ENCODE results near the gene ACTR2. TPM values are rescaled to one million over a fixed set of nuclear protein-coding genes. Genes with fewer than 3 reads are reported as not detected.

Gene ACTR2
- total RNA-seq, 2 donors from 2014 or later = 254 to 256 TPM

DNA sequence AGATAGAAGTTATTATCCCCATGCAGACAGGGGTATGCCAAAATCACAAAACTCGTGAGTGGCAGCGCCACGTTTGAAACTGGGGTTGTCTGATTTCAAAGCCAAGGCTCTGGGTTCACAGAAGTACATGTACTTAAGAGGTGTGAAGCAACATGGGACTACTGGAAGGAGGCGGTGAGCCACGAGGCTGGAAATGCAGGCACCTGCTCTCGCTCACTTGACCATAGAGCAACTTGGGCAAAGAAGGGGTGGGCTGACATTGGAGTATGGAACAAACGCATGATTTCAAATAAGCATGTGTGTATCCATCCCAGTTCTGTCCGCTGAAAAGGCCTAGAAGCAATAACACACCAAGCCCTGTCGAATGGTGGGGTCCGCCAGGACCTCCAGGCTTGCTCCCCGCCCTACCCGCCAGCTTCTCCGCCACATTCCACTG, 593 bp upstream of the ACTR2 start:
- 0 to 1% methylated on average over 9 to 13 of the region's 13 CpGs for WGBS, 2 experiments (ENCODE audit: insufficient coverage in 1 of 2, insufficient read length in 1 of 2)
- Histone ChIP-seq H3K4me3 (ENCODE audit: low read length) (peak overlapping the region; percentile 96), H3K9ac (ENCODE audit: extremely low read depth, low read length, poor library complexity, severe bottlenecking) (peak overlapping the region; percentile 69), H3K4me1 (ENCODE audit: control insufficient read depth, insufficient read depth, low read length) (no peaks in the 10 kb centered on the region), H3K27me3 (ENCODE audit: control insufficient read depth, insufficient read depth, low read length, poor library complexity, severe bottlenecking) (no peaks in the 10 kb centered on the region), H3K27ac (ENCODE audit: low read depth, low read length) (no peak overlapping the region), H3K9me3 (ENCODE audit: control insufficient read depth, low read length) (no peaks in the 10 kb centered on the region), H3K36me3 (ENCODE audit: control insufficient read depth, insufficient read depth, low read length) (peaks cover 17% of the 10 kb centered on the region)
- Mint-ChIP-seq H3K9me3 (no peaks in the 10 kb centered on the region), H3K27ac (peak overlapping the region; percentile 95), H3K4me1 (peaks cover 8% of the 10 kb centered on the region), H3K4me3 (peak overlapping the region; percentile 92), H3K27me3 (ENCODE audit: insufficient read depth) (peaks cover 3% of the 10 kb centered on the region), H3K36me3 (ENCODE audit: low read depth) (peaks cover 5% of the 10 kb centered on the region)
- DNase-seq = no peak
- TF ChIP-seq CTCF (conservative IDR thresholded peaks at IDR 0.05) = no peak

DNA sequence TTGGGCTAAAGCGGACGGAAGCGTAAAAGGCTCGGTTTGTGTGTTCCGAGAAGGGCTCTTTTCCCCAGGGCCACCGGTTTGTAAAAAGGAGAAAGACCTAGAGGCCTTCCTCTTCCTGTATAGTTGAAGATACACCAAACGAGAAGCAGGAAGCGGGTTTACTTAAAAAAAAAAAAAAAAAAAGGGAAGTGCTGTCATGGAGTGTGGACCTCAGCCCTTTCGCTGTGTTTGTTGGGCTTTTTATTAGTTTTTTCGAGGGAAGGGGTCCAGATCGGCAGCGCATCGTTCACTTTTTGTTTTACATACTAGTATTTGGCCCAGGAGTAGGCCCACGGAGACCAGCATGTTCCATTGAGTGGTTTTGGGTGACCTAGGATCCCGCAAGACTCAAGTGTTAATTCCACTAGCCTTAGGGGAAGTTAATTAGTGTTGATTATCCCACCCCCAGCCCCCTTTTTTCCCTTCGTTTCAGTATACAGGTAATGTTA, 676 bp downstream of the ACTR2 start:
- Histone ChIP-seq H3K9ac (ENCODE audit: extremely low read depth, low read length, poor library complexity, severe bottlenecking) (peak overlapping the region; percentile 76), H3K4me3 (ENCODE audit: low read length) (peak overlapping the region; percentile 96), H3K36me3 (ENCODE audit: control insufficient read depth, insufficient read depth, low read length) (peaks cover 27% of the 10 kb centered on the region), H3K4me1 (ENCODE audit: control insufficient read depth, insufficient read depth, low read length) (no peaks in the 10 kb centered on the region), H3K27ac (ENCODE audit: low read depth, low read length) (peak overlapping the region; percentile 88), H3K9me3 (ENCODE audit: control insufficient read depth, low read length) (peaks cover 5% of the 10 kb centered on the region), H3K27me3 (ENCODE audit: control insufficient read depth, insufficient read depth, low read length, poor library complexity, severe bottlenecking) (no peaks in the 10 kb centered on the region)
- no peak for TF ChIP-seq CTCF (conservative IDR thresholded peaks at IDR 0.05)
- Mint-ChIP-seq H3K4me3 (peak overlapping the region; percentile 92), H3K36me3 (ENCODE audit: low read depth) (peaks cover 13% of the 10 kb centered on the region), H3K9me3 (no peaks in the 10 kb centered on the region), H3K27me3 (ENCODE audit: insufficient read depth) (peaks cover 3% of the 10 kb centered on the region), H3K4me1 (peaks cover 8% of the 10 kb centered on the region), H3K27ac (peak overlapping the region; percentile 94)
- WGBS, 2 experiments (ENCODE audit: insufficient coverage in 1 of 2, insufficient read length in 1 of 2) = 2 to 6% methylated on average over 3 to 16 of the region's 16 CpGs
- DNase-seq = no peak

DNA sequence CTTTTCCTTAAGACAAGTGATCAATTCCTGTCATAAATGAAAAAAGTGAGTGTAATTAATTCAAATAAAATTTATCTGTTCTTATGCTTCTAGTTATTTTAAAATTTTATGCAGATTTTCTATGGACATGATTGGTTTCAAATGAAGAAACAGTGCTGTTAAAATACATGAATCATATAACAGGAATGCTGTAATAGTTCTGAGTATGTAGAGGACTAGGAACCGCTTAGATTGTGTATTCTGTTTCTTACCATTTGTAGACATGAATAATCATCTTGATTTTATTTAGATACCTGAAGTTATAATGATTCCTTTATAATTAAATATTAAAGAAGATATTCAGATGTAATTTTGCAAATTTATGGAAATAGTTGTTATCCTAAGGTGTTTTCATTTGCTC, 3.5 kb downstream of the ACTR2 start:
- Histone ChIP-seq H3K27me3 (ENCODE audit: control insufficient read depth, insufficient read depth, low read length, poor library complexity, severe bottlenecking) (no peaks in the 10 kb centered on the region), H3K36me3 (ENCODE audit: control insufficient read depth, insufficient read depth, low read length) (peaks cover 41% of the 10 kb centered on the region), H3K4me3 (ENCODE audit: low read length) (no peak overlapping the region), H3K9me3 (ENCODE audit: control insufficient read depth, low read length) (peaks cover 5% of the 10 kb centered on the region), H3K27ac (ENCODE audit: low read depth, low read length) (no peak overlapping the region), H3K9ac (ENCODE audit: extremely low read depth, low read length, poor library complexity, severe bottlenecking) (no peak overlapping the region), H3K4me1 (ENCODE audit: control insufficient read depth, insufficient read depth, low read length) (no peaks in the 10 kb centered on the region)
- no peak for DNase-seq
- Mint-ChIP-seq H3K27me3 (ENCODE audit: insufficient read depth) (no peaks in the 10 kb centered on the region), H3K4me1 (peaks cover 8% of the 10 kb centered on the region), H3K36me3 (ENCODE audit: low read depth) (peaks cover 17% of the 10 kb centered on the region), H3K27ac (no peak overlapping the region), H3K9me3 (no peaks in the 10 kb centered on the region), H3K4me3 (no peak overlapping the region)
- 100% methylated on average over 1 of the region's 1 CpG; no CpG with 5 or more reads in 1 of the 2 experiments for WGBS, 2 experiments (ENCODE audit: insufficient coverage in 1 of 2, insufficient read length in 1 of 2)
- no peak for TF ChIP-seq CTCF (conservative IDR thresholded peaks at IDR 0.05)
